ENCODE measurements around the gene TTC28. TPM values are rescaled to one million over a fixed set of nuclear protein-coding genes. Genes with fewer than 3 reads are reported as not detected.

Gene TTC28
- polyA plus RNA-seq, 1 donor from 2014 or later = 14.8 TPM

GRCh38 chr22:28600546-28601143 is 79.0 kb downstream of the TTC28 start:
- H3K4me2 ChIP-seq (ENCODE audit: low read length) = no peak overlapping the region

GRCh38 chr22:28599693-28600092 is 79.9 kb downstream of the TTC28 start:
- Histone ChIP-seq H3F3A (ENCODE audit: insufficient read depth, low read length, poor library complexity, severe bottlenecking) (no peaks in the 10 kb centered on the region), H3K9me2 (ENCODE audit: insufficient read depth, low read length) (no peaks in the 10 kb centered on the region), H3K4me3 (ENCODE audit: low read length) (no peak overlapping the region), H3K4me2 (ENCODE audit: low read length) (no peak overlapping the region), H3K27me3 (ENCODE audit: insufficient read depth, low read depth, low read length) (no peaks in the 10 kb centered on the region), H3K79me2 (replicated peaks; ENCODE audit: insufficient read depth, low read length) (no peaks in the 10 kb centered on the region), H2AFZ (ENCODE audit: low read depth, low read length) (no peak overlapping the region), H3K27ac (ENCODE audit: low read length) (no peak overlapping the region), H3K9me3 (ENCODE audit: low read length) (no peaks in the 10 kb centered on the region), H3K36me3 (ENCODE audit: insufficient read depth, low read length) (no peaks in the 10 kb centered on the region), H3K9ac (ENCODE audit: low read length) (no peak overlapping the region), H4K20me1 (ENCODE audit: insufficient read depth) (no peaks in the 10 kb centered on the region)
- TF ChIP-seq EP300 (conservative IDR thresholded peaks at IDR 0.05; ENCODE audit: poor library complexity, severe bottlenecking) (no peak), POLR2AphosphoS5 (IDR thresholded peaks at IDR 0.05) (no peak), MXI1 (conservative IDR thresholded peaks at IDR 0.05; ENCODE audit: poor library complexity, severe bottlenecking) (no peak), SMC3 (conservative IDR thresholded peaks at IDR 0.05; ENCODE audit: poor library complexity) (no peak), RAD21 (conservative IDR thresholded peaks at IDR 0.05) (no peak), EZH2 (IDR thresholded peaks at IDR 0.05; ENCODE audit: borderline replicate concordance, insufficient read depth, low read length, poor library complexity, severe bottlenecking) (no peak)
- TF ChIP-seq, protein P1, sequence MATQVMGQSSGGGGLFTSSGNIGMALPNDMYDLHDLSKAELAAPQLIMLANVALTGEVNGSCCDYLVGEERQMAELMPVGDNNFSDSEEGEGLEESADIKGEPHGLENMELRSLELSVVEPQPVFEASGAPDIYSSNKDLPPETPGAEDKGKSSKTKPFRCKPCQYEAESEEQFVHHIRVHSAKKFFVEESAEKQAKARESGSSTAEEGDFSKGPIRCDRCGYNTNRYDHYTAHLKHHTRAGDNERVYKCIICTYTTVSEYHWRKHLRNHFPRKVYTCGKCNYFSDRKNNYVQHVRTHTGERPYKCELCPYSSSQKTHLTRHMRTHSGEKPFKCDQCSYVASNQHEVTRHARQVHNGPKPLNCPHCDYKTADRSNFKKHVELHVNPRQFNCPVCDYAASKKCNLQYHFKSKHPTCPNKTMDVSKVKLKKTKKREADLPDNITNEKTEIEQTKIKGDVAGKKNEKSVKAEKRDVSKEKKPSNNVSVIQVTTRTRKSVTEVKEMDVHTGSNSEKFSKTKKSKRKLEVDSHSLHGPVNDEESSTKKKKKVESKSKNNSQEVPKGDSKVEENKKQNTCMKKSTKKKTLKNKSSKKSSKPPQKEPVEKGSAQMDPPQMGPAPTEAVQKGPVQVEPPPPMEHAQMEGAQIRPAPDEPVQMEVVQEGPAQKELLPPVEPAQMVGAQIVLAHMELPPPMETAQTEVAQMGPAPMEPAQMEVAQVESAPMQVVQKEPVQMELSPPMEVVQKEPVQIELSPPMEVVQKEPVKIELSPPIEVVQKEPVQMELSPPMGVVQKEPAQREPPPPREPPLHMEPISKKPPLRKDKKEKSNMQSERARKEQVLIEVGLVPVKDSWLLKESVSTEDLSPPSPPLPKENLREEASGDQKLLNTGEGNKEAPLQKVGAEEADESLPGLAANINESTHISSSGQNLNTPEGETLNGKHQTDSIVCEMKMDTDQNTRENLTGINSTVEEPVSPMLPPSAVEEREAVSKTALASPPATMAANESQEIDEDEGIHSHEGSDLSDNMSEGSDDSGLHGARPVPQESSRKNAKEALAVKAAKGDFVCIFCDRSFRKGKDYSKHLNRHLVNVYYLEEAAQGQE (IDR thresholded peaks at IDR 0.05; ENCODE audit: borderline replicate concordance) = no peak

More at GRCh38 chr22:28600546-28601143, 79.0 kb downstream of the TTC28 start:
- Histone ChIP-seq H3K9me2 (ENCODE audit: insufficient read depth, low read length) (no peaks in the 10 kb centered on the region), H3K27me3 (ENCODE audit: insufficient read depth, low read depth, low read length) (no peaks in the 10 kb centered on the region), H3K9ac (ENCODE audit: low read length) (no peak overlapping the region), H3K9me3 (ENCODE audit: low read length) (no peaks in the 10 kb centered on the region), H3K4me3 (ENCODE audit: low read length) (no peak overlapping the region), H2AFZ (ENCODE audit: low read depth, low read length) (no peak overlapping the region), H3K79me2 (replicated peaks; ENCODE audit: insufficient read depth, low read length) (no peaks in the 10 kb centered on the region), H4K20me1 (ENCODE audit: insufficient read depth) (no peaks in the 10 kb centered on the region), H3K27ac (ENCODE audit: low read length) (no peak overlapping the region), H3F3A (ENCODE audit: insufficient read depth, low read length, poor library complexity, severe bottlenecking) (no peaks in the 10 kb centered on the region), H3K36me3 (ENCODE audit: insufficient read depth, low read length) (no peaks in the 10 kb centered on the region)
- TF ChIP-seq TAF1 (IDR thresholded peaks at IDR 0.05; ENCODE audit: low read depth) (no peak), EZH2 (IDR thresholded peaks at IDR 0.05; ENCODE audit: borderline replicate concordance, insufficient read depth, low read length, poor library complexity, severe bottlenecking) (no peak), SMC3 (conservative IDR thresholded peaks at IDR 0.05; ENCODE audit: poor library complexity) (peak; percentile 85), EP300 (conservative IDR thresholded peaks at IDR 0.05; ENCODE audit: poor library complexity, severe bottlenecking) (no peak), RAD21 (conservative IDR thresholded peaks at IDR 0.05) (peak; percentile 83), POLR2AphosphoS5 (IDR thresholded peaks at IDR 0.05) (no peak), MXI1 (conservative IDR thresholded peaks at IDR 0.05; ENCODE audit: poor library complexity, severe bottlenecking) (no peak)
- TF ChIP-seq, protein P2, sequence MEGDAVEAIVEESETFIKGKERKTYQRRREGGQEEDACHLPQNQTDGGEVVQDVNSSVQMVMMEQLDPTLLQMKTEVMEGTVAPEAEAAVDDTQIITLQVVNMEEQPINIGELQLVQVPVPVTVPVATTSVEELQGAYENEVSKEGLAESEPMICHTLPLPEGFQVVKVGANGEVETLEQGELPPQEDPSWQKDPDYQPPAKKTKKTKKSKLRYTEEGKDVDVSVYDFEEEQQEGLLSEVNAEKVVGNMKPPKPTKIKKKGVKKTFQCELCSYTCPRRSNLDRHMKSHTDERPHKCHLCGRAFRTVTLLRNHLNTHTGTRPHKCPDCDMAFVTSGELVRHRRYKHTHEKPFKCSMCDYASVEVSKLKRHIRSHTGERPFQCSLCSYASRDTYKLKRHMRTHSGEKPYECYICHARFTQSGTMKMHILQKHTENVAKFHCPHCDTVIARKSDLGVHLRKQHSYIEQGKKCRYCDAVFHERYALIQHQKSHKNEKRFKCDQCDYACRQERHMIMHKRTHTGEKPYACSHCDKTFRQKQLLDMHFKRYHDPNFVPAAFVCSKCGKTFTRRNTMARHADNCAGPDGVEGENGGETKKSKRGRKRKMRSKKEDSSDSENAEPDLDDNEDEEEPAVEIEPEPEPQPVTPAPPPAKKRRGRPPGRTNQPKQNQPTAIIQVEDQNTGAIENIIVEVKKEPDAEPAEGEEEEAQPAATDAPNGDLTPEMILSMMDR (IDR thresholded peaks at IDR 0.05; ENCODE audit: poor library complexity, severe bottlenecking) = peak; percentile 75
- TF ChIP-seq, protein P1 (IDR thresholded peaks at IDR 0.05; ENCODE audit: borderline replicate concordance) = no peak

Measured in neural cell (in vitro differentiated cells).